UCSD-AML1 (cell line): ENCODE data around the gene MRPL10.

Source experiments
- DNase-seq: peaks from one replicate; lab custom pipeline; 2025; ENCODE audit not compliant: unreplicated experiment; lab: John Stamatoyannopoulos, UW

Gene MRPL10

GRCh38 chr17:47815106-47815918, 16.0 kb downstream of the MRPL10 start:
- no peak for DNase-seq

- no peak for DNase-seq
These were observed 17.8 kb downstream of the MRPL10 start for GRCh38 chr17:47813512-47814031.

- no peak for DNase-seq
These were observed 18.3 kb downstream of the MRPL10 start for GRCh38 chr17:47813077-47813476.

GRCh38 chr17:47812146-47812920, 19.0 kb downstream of the MRPL10 start:
- DNase-seq: no peak

GRCh38 chr17:47811709-47812108, 19.6 kb downstream of the MRPL10 start:
- no peak for DNase-seq

- DNase-seq: no peak
These were observed 20.3 kb downstream of the MRPL10 start for GRCh38 chr17:47810901-47811635.

- DNase-seq: no peak
These were observed 21.0 kb downstream of the MRPL10 start for GRCh38 chr17:47810200-47810821.

- DNase-seq: no peak
These were observed 22.4 kb downstream of the MRPL10 start for GRCh38 chr17:47808830-47809480.

GRCh38 chr17:47808036-47808829, 23.1 kb downstream of the MRPL10 start:
- DNase-seq: no peak

GRCh38 chr17:47807421-47807820, 23.9 kb downstream of the MRPL10 start:
- DNase-seq: no peak

- no peak for DNase-seq
These were observed 24.5 kb downstream of the MRPL10 start for GRCh38 chr17:47806913-47807255.

- DNase-seq: no peak
These were observed 25.1 kb downstream of the MRPL10 start for GRCh38 chr17:47806026-47806912.

GRCh38 chr17:47804461-47804860, 26.9 kb downstream of the MRPL10 start:
- no peak for DNase-seq

- no peak for DNase-seq
These were observed 27.6 kb downstream of the MRPL10 start for GRCh38 chr17:47803751-47804150.

- no peak for DNase-seq
These were observed 28.1 kb downstream of the MRPL10 start for GRCh38 chr17:47803201-47803600.

GRCh38 chr17:47802341-47803022, 28.9 kb downstream of the MRPL10 start:
- DNase-seq: peak; percentile 21

GRCh38 chr17:47801906-47802305, 29.4 kb downstream of the MRPL10 start:
- no peak for DNase-seq

GRCh38 chr17:47801176-47801765, 30.1 kb downstream of the MRPL10 start:
- DNase-seq: no peak
